GM18907 (cell line): Measurements from ENCODE around the gene CDC16.
"Not testable (repeated sequence)": the region's sequence is repeated elsewhere in the genome, so short reads cannot be mapped to it uniquely, and the experiment has no call there.

Experiments used
- ATAC-seq: cut with Tn5 transposase; IDR thresholded peaks from one replicate; pipeline ENCODE4 v1.9.1; 2021; ENCODE audit warnings: mild to moderate bottlenecking, moderate library complexity; ENCODE audit not compliant: unreplicated experiment

CDC16 gene

GRCh38 chr13:114227528-114227927, 7.2 kb upstream of the CDC16 start:
- no peak for ATAC-seq

DNA sequence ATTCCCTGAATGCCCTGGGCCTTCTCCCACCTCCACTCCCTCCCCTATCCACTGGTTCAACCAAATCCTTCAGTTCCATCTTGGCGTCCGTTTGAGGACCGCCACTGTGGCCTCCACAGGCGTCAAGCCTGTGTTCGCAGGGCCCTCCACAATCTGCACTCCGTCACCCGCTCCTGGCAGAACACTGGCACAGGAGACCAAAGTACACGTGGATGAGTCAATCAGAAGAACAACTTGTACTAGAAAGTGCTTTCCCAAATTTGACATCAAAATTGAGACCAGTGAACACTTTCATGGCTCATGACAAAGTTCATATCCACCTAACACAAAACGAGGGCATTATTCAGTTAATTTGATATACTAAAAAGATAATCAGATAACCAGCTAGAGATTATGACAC, 6.5 kb upstream of the CDC16 start:
- ATAC-seq = no peak

DNA sequence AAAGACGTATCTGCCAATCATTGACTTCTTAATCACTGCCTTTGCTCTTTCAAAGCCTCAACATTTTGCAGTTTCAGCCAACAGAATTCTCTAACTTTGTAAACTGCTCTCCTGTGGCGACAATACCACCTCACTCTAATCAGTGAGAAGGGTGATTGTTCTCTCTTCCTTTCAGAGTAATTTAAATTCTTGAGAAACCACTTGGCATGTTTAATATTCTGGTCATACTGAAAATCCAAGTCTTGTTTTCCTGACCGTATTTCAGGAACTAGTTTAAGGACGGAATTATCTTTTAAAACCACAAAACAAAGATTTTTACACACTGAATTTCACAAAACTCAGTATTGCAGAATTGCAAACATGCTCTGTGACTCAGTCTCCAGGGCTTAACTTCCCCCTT, 5.2 kb upstream of the CDC16 start:
- ATAC-seq = no peak

GRCh38 chr13:114230117-114230516, 4.6 kb upstream of the CDC16 start:
- no peak for ATAC-seq

- no peak for ATAC-seq
Observed at GRCh38 chr13:114230575-114230974, 4.1 kb upstream of the CDC16 start.

DNA sequence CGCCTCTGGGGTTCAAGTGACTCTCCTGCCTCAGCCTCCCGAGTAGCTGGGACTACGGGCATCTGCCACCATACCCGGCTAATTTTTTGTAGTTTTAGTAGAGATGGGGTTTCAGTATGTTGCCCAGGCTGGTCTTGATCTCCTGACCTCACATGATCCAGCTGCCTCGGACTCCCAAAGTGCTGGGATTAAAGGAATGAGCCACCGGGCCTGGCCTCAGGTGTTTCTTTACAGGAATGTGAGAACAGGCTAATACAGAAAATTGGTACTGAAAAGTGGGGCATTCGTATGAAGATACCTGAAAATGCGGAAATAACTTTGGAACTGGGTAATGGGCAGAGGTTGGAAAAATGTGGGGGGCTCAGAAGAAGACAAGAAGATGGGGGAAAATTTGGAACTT, 2.8 kb upstream of the CDC16 start:
- no peak for ATAC-seq

DNA sequence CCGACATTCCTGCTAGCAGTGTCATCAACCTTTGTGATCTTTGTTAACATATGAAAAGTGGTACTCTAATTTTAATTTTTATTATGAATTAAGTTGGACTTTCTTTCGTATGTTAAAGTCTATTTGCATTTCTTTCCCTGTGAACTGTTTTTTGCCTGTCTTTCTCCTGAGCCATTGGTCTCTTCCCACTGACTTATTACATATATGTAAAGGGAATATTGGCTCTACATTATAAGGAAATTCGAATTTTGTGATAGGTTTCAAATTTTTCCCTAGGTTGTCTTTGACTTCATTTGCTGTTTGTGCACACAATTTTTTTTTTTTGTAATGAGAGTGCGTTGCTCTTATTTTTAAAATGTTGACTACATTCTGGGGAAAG, 442 bp upstream of the CDC16 start:
- ATAC-seq = no peak

- ATAC-seq = no peak
Observed at GRCh38 chr13:114235697-114236096, 1.0 kb downstream of the CDC16 start.

GRCh38 chr13:114236227-114236626, 1.5 kb downstream of the CDC16 start:
- ATAC-seq = no peak

- ATAC-seq = no peak
Observed at GRCh38 chr13:114237415-114238112, 2.9 kb downstream of the CDC16 start.

- ATAC-seq = no peak
Observed at GRCh38 chr13:114241918-114242317, 7.2 kb downstream of the CDC16 start.

GRCh38 chr13:114243971-114244370, 9.3 kb downstream of the CDC16 start:
- ATAC-seq = no peak

GRCh38 chr13:114244637-114245036, 9.9 kb downstream of the CDC16 start:
- no peak for ATAC-seq

- no peak for ATAC-seq
Observed at GRCh38 chr13:114248011-114248410, 13.3 kb downstream of the CDC16 start.

DNA sequence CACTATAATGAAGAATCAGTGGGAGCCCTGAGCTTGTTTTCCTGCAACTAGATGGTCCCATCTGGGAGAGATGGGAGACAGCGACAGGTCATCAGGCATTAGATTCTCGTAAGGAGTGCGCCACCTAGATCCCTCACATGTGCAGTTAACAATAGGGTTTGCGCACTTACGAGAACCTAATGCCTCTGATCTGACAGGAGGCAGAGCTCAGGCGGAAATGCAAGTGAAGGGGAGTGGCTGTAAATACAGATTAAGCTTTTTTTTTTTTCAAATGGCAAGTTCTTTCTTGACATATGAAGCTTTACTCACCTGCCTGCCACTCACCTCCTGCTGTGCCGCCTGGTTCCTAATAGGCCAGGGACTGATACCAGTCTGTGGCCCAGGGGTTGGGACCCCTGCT, 14.4 kb downstream of the CDC16 start:
- ATAC-seq = no peak

DNA sequence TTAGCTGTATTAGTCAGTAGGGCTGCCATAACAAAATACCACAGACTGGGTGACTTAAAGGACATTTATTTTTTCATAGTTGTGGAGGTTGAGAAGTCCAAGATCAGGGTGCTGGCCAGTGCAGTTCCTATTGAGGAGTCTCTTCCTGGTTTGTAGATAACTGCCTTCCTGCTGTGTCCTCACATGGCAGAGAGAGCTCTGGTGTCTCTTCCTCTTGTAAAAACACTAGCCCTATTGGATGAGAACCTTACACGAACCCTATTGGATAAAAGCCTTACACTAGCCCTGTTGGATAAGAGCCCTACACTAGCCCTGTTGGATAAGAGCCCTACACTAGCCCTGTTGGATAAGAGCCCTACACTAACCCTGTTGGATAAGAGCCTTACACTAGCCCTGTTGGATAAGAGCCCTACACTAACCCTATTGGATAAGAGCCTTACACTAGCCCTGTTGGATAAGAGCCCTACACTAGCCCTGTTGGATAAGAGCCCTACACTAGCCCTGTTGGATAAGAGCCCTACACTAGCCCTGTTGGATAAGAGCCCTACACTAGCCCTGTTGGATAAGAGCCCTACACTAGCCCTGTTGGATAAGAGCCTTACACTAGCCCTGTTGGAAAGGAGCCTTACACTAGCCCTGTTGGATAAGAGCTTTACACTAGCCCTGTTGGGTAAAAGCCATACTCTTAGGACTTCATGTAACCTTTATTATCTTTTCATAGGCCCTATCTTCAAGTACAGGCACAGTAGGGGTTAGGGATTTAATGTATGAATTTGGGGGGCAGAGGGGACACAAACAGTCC, 17.1 kb downstream of the CDC16 start:
- ATAC-seq = not testable (repeated sequence)

DNA sequence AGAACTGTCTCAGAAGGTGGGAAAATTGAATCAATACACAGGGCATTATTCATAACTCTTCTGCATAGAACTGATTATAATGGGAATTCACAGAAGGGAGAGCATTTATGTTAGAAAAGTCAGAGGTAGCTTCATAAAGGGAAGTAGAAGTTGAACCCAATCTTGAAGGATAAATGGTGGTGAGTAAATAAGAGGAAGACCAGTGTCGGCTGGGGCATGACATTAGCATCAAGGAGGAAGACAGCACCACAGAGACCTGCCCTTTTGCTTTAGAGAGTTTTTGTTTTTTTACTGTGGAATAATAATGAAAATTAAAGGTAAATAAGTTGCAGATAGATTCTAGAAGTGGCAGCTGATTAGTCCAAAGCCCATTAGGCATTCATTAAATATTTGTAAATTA, 21.9 kb downstream of the CDC16 start:
- ATAC-seq = no peak

- no peak for ATAC-seq
Observed at GRCh38 chr13:114257014-114257413, 22.3 kb downstream of the CDC16 start.

GRCh38 chr13:114258589-114258988, 23.9 kb downstream of the CDC16 start:
- no peak for ATAC-seq

DNA sequence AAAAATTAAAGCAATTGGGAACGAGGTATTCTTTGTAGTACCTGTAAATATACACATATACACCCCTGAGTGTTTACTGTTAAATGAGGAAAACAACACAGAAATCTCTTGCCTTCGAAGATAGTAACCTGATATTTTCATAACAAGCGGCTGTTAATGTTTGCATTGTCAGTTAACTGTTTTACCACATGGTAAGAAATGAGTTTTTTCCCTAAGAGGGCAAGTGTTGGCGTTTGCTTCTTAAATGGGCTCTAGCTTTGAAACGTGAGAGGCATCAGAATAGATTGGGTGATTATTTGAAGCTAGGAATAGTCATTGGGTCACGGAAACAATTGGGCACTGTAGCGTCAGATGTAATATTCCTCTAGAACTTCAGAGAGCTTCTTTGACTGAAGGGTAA, 24.7 kb downstream of the CDC16 start:
- no peak for ATAC-seq

- ATAC-seq = peak; percentile 50
Observed at GRCh38 chr13:114259974-114260373, 25.3 kb downstream of the CDC16 start.

DNA sequence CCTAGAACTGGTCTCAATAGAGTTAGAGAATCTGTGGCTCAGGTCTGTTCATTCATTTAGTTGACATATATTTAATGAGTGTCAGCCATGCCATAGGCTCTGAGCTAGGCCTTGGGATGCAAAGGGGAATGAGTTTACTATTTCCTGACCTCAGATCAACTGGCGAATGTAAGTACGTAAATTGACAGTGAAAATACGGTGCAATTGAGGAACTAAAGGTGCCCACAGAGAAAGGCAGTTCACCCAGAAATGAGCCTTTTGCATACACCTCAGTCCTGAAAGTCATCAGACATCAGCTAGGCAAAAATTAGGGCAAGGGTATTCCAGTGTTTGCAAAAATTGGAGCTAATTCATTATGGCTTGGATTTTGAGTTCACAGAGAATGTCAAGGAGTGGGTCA, 26.1 kb downstream of the CDC16 start:
- ATAC-seq = no peak
